AG10803 (cell line): Measurements from ENCODE around the gene LACRT.

Experiments used
- DNase-seq: peaks from one replicate; pipeline ENCODE4 v3.0.0; 2010; ENCODE audit warnings: low read depth
- H3K4me3 ChIP-seq: 2 replicates; pipeline ENCODE4 v1.5.1; 2011; ENCODE audit warnings: mild to moderate bottlenecking, low read length, control low read depth
- CTCF ChIP-seq: conservative IDR thresholded peaks from 2 replicates; pipeline ENCODE4 v1.5.1; 2011; ENCODE audit warnings: mild to moderate bottlenecking, low read length, control low read depth, inconsistent platforms

LACRT gene

GRCh38 chr12:54590978-54591591 lies 43.6 kb downstream of the LACRT start:
- DNase-seq = peak; percentile 8

GRCh38 chr12:54589964-54590363 lies 44.7 kb downstream of the LACRT start:
- no peak overlapping the region for H3K4me3 ChIP-seq
- DNase-seq = no peak
- no peak for TF ChIP-seq CTCF

More at GRCh38 chr12:54590978-54591591, 43.6 kb downstream of the LACRT start:
- TF ChIP-seq CTCF = no peak
- H3K4me3 ChIP-seq = no peak overlapping the region

- TF ChIP-seq CTCF = no peak
- H3K4me3 ChIP-seq = no peak overlapping the region
- DNase-seq = no peak
These were observed 45.8 kb downstream of the LACRT start for GRCh38 chr12:54588890-54589267.

GRCh38 chr12:54588110-54588889 lies 46.4 kb downstream of the LACRT start, which contains the start of gene PPP1R1A:
Gene PPP1R1A (minus strand): TSS chr12:54588659. CDS start chr12:54588488, 171 bp downstream.
- no peak for TF ChIP-seq CTCF
- DNase-seq = no peak
- H3K4me3 ChIP-seq = no peak within 1 kb of the TSS

GRCh38 chr12:54587315-54587873 lies 47.3 kb downstream of the LACRT start:
- TF ChIP-seq CTCF = no peak
- H3K4me3 ChIP-seq = no peak overlapping the region
- no peak for DNase-seq

- no peak overlapping the region for H3K4me3 ChIP-seq
- no peak for DNase-seq
- TF ChIP-seq CTCF = no peak
These were observed 48.1 kb downstream of the LACRT start for GRCh38 chr12:54586620-54587019.

- DNase-seq = no peak
- no peak overlapping the region for H3K4me3 ChIP-seq
- no peak for TF ChIP-seq CTCF
These were observed 49.5 kb downstream of the LACRT start for GRCh38 chr12:54585243-54585642.
